HL-60 (cell line): ENCODE results near the gene ATG101.
A peak's percentile ranks its signal among the peaks of the same experiment; 100 is the strongest.

Source experiments
- CTCF ChIP-seq: IDR thresholded peaks from one replicate; pipeline ENCODE4 v1.5.1; 2011; ENCODE audit warnings: low read length, control low read depth, inconsistent platforms; ENCODE audit not compliant: insufficient read depth
- POLR2AphosphoS5 ChIP-seq: IDR thresholded peaks from 2 replicates; pipeline ENCODE4 v1.6.1; 2012; ENCODE audit warnings: low read depth
- REST ChIP-seq: IDR thresholded peaks from 2 replicates; pipeline ENCODE4 v1.6.1; 2012; ENCODE audit warnings: low read depth; ENCODE audit not compliant: insufficient replicate concordance

- TF ChIP-seq CTCF (peak; percentile 81), POLR2AphosphoS5 (no peak), REST (no peak)
Measured at GRCh38 chr12:52020539-52021336, 49.0 kb upstream of the ATG101 start.
